Activated naive CD8-positive, alpha-beta T cell treated with anti-CD3 and anti-CD28 coated beads, Interleukin-2, amount 10 ng/mL, durations not matched to agents 7 days and 5 days (primary cell): ENCODE data around the gene MCF2L. TPM values are rescaled to one million over a fixed set of nuclear protein-coding genes. Genes with fewer than 3 reads are reported as not detected.

ENCODE experiments used
- ATAC-seq: fragments of 150-1000 bp; cut with Tn5 transposase; one replicate; pipeline ENCODE4 v1.10.0; 2021; ENCODE audit warnings: low read depth, moderate library complexity
- POLR2A ChIA-PET: fragments of 350-600 bp; sonication (Branson Sonifier 250); formaldehyde crosslinking; loops from one replicate; lab custom pipeline; 2021; ENCODE audit warnings: antibody characterized with exemption; lab: Charles Lee
- DNase-seq: peaks from one replicate; pipeline ENCODE4 v3.0.0; 2021
- H3K27ac Mint-ChIP-seq: one replicate; pipeline ENCODE4 v1.8.0; 2022; ENCODE audit warnings: mild to moderate bottlenecking, mixed read lengths
- H3K27me3 Mint-ChIP-seq: one replicate; pipeline ENCODE4 v1.8.0; 2022; ENCODE audit warnings: mild to moderate bottlenecking, moderate library complexity, mixed read lengths
- H3K36me3 Mint-ChIP-seq: one replicate; pipeline ENCODE4 v1.8.0; 2021; ENCODE audit warnings: mild to moderate bottlenecking, mixed read lengths
- H3K4me1 Mint-ChIP-seq: one replicate; pipeline ENCODE4 v1.8.0; 2021; ENCODE audit warnings: mixed read lengths
- H3K4me3 Mint-ChIP-seq: one replicate; pipeline ENCODE4 v1.8.0; 2022; ENCODE audit warnings: mild to moderate bottlenecking, moderate library complexity, mixed read lengths
- H3K9me3 Mint-ChIP-seq: one replicate; pipeline ENCODE4 v1.8.0; 2021; ENCODE audit warnings: mixed read lengths
- total RNA-seq, 2 experiments: library from RNA; stranded (reverse); gene quantifications; one replicate each; pipeline ENCODE4 v1.2.3, GENCODE V29; 2021

Gene MCF2L
- total RNA-seq, 2 experiments from 2014 or later: 9.3 to 11.5 TPM

DNA sequence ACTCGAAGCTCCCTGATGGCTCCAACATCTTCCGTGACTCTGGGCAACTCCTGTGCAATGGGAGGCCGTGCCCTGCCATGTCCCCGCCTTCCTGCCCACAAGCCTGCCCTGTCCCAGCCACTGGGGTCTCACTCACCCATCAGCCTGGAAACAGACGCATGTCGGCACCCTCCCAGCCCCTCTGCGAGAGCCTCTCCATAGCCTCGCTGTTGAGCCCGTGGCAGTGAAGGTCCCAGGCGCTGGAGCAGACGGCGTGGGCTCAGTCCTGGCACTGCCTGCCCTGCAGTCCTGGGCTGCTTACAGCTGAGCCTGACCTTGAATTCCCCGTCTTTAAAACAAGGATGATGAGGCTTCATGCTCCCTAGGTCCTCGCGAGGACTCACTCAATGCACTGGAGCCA, 37.0 kb downstream of the MCF2L start:
- no peak overlapping the region for H3K4me3 Mint-ChIP-seq
- ATAC-seq (no peak), DNase-seq (no peak)
- no peak overlapping the region for H3K27ac Mint-ChIP-seq
- H3K27me3 Mint-ChIP-seq: no peaks in the 10 kb centered on the region
- POLR2A ChIA-PET: no interaction called here
- peaks cover 2% of the 10 kb centered on the region for H3K36me3 Mint-ChIP-seq
- peaks cover 6% of the 10 kb centered on the region for H3K9me3 Mint-ChIP-seq
- H3K4me1 Mint-ChIP-seq: peaks cover 2% of the 10 kb centered on the region

DNA sequence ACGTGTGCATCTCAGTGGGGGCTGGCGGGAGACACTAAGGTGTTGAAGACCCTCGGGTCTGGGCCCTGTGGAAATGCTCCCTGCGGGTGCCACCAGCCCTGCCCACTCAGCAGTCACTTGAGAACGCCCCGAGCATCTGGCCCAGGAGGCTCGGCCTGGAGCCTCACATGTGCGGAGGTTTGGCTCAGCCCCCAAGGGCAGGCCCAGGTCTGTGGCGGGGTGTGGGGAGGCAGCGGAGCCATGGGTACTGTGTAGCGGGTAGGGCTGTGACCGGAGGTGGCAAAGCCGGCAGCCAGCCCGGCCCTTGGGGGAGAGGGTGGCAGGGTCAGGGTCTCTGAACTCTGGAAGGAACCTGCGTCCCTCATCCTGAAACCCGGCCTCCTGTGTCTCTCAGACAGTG, 37.6 kb downstream of the MCF2L start:
- Mint-ChIP-seq H3K27me3 (no peaks in the 10 kb centered on the region), H3K4me3 (no peak overlapping the region), H3K9me3 (peaks cover 10% of the 10 kb centered on the region), H3K36me3 (peaks cover 5% of the 10 kb centered on the region), H3K4me1 (peaks cover 5% of the 10 kb centered on the region), H3K27ac (no peak overlapping the region)
- POLR2A ChIA-PET: no interaction called here
- ATAC-seq (no peak), DNase-seq (no peak)

DNA sequence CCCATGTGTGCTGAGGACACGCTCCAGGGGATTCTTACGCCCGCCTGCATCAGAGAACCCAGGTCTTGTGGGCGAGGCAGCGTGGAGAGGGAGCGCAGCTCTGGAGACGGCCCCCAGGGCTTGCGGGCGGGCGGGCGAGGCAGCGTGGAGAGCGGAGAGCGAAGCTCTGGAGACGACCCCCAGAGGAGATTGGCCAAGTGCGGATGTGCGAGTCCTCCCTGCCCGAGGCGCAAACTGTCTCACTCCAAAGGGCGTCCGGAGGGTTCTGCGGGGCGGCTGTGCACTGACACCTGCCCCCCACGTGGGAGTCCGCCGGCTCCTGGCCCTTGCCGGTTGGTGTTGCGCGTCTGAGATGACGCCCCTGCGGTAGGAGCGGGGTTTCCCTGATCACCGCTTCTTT, 39.8 kb downstream of the MCF2L start:
- Mint-ChIP-seq H3K4me1 (peaks cover 5% of the 10 kb centered on the region), H3K36me3 (peaks cover 5% of the 10 kb centered on the region), H3K9me3 (peaks cover 10% of the 10 kb centered on the region), H3K27me3 (no peaks in the 10 kb centered on the region), H3K4me3 (no peak overlapping the region), H3K27ac (no peak overlapping the region)
- ATAC-seq: no peak
- POLR2A ChIA-PET: no interaction called here
- DNase-seq: no peak

DNA sequence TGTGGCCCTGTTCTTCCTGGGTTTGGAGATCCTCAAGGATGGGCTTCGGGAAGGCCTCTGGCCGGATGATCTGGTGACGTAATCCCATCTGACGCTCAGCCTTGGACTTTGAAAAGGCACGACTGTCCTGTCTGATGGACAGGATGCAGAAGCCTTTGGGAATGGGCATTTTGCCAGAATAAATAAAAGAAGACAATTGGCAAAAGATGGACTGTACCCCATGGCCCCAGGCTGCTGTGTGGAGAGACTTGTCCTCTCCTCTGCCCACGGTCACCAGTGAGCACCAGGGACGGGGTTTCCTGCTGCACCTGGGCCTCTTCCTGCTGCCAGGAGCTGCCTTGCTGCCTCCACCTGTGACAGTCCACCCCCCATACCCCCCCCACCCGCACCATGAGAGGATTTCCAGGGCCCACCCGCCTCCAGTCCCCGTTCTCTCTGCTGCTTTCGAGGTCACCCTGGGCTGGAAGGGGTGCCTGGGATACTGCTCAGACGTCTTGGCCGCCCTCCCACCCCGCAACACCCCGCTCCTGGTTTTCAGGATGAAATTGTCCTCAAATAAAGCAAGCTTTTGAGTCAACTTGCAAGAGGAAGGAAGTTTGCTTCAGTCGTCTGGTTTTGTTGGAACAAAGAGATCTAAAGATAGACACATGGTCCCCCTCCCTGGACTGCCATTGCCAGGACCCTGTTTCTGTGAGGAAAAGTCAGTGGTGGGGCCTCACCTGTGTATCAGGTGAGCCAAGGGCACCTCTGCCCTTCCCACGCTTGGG, 40.9 kb downstream of the MCF2L start:
- H3K36me3 Mint-ChIP-seq: peaks cover 5% of the 10 kb centered on the region

DNA sequence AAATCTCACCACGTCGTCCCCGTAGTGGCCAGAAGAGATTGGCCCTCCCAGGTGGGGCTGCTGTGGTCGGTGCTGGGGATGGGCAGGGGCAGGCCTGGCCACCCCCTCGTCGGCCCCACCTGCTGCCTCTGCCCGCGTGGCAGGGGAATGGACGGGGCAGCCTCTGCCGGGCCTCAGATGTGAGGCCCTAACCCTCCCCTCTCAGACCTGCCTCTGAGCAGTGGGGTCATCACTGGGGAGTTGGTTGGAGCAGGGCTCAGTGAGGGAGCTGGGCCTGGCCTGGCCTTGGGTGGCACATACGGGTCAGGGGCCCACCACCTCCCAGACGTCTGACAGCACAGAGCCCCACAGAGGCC, 41.5 kb downstream of the MCF2L start:
- peaks cover 3% of the 10 kb centered on the region for H3K4me1 Mint-ChIP-seq
- DNase-seq (no peak), ATAC-seq (no peak)
- H3K36me3 Mint-ChIP-seq: peaks cover 3% of the 10 kb centered on the region
- peaks cover 4% of the 10 kb centered on the region for H3K9me3 Mint-ChIP-seq
- POLR2A ChIA-PET: no interaction called here
- H3K27me3 Mint-ChIP-seq: no peaks in the 10 kb centered on the region
- H3K4me3 Mint-ChIP-seq: no peak overlapping the region
- H3K27ac Mint-ChIP-seq: no peak overlapping the region

More for the DNA sequence above, 40.9 kb downstream of the MCF2L start:
- Mint-ChIP-seq H3K27ac (no peak overlapping the region), H3K4me3 (no peak overlapping the region), H3K9me3 (peaks cover 4% of the 10 kb centered on the region), H3K4me1 (peaks cover 5% of the 10 kb centered on the region), H3K27me3 (no peaks in the 10 kb centered on the region)
- no peak for ATAC-seq
- POLR2A ChIA-PET: no interaction called here
- DNase-seq: no peak

DNA sequence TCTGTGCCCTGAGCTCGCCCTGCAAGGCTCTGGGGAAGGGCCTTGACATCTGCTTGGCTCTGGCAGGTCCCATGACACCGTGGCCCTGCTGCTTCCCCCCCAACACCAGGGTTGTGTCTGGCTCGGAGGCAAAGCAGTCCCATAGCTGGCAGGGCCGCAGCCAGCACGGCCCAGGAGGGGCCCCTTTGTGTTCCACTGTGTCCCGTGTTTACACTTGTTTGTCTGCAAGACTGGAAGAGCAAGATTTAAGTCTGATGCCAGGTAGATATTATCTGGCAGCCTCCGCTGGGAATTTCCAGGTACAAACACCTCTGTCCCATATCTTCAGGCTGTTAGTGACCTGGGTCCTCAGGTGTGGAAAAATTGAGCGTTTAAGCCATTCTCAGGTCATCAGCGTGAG, 44.3 kb downstream of the MCF2L start:
- no peak for ATAC-seq
- no peak for DNase-seq
- no peaks in the 10 kb centered on the region for H3K27me3 Mint-ChIP-seq
- POLR2A ChIA-PET: no interaction called here
- peaks cover 3% of the 10 kb centered on the region for H3K4me1 Mint-ChIP-seq
- peaks cover 3% of the 10 kb centered on the region for H3K36me3 Mint-ChIP-seq
- H3K9me3 Mint-ChIP-seq: peaks cover 4% of the 10 kb centered on the region
- no peak overlapping the region for H3K27ac Mint-ChIP-seq
- no peak overlapping the region for H3K4me3 Mint-ChIP-seq

DNA sequence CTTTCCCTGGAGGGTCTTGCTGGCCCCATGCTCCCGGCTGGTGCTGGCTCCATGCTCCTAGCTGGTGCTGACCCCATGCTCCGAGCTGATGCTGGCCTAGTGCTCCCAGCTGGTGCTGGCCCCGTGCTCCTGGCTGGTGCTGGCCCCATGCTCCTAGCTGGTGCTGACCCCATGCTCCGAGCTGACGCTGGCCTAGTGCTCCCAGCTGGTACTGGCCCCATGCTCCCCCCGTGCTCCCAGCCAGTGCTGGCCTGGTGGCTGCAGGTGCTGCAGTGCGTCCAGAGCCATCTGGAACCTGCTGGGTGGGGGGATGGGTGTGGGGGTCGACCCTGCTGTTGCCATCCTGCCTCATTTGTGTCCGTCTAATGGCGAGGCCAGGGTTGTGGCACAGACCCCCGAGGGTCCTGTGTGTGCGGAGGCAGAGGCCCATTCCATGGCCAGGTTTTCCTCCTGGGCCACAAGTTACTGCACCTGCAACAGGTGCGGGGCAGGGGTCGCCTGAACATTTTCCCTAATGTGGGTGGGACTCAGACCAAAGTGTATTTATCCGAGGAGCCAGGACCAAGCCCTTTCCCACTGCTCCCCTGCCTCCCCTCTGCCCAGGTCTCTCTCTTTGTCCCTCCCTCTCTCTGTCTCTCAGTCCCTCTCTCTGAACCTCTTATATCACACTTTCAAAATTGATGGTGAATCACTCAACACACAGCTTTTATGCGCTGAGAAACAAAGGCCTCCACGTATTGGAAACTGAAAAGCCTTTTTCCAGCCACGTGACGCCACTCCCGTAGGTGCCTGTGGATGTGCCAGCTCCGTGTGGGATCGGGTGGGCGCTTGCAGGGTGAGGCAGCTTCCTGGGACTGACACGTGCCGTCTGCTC, 45.1 kb downstream of the MCF2L start:
- ATAC-seq (no peak), DNase-seq (no peak)
- Mint-ChIP-seq H3K9me3 (peaks cover 4% of the 10 kb centered on the region), H3K36me3 (peaks cover 3% of the 10 kb centered on the region), H3K27ac (no peak overlapping the region), H3K4me3 (no peak overlapping the region), H3K27me3 (no peaks in the 10 kb centered on the region), H3K4me1 (peaks cover 3% of the 10 kb centered on the region)
- POLR2A ChIA-PET: no interaction called here

DNA sequence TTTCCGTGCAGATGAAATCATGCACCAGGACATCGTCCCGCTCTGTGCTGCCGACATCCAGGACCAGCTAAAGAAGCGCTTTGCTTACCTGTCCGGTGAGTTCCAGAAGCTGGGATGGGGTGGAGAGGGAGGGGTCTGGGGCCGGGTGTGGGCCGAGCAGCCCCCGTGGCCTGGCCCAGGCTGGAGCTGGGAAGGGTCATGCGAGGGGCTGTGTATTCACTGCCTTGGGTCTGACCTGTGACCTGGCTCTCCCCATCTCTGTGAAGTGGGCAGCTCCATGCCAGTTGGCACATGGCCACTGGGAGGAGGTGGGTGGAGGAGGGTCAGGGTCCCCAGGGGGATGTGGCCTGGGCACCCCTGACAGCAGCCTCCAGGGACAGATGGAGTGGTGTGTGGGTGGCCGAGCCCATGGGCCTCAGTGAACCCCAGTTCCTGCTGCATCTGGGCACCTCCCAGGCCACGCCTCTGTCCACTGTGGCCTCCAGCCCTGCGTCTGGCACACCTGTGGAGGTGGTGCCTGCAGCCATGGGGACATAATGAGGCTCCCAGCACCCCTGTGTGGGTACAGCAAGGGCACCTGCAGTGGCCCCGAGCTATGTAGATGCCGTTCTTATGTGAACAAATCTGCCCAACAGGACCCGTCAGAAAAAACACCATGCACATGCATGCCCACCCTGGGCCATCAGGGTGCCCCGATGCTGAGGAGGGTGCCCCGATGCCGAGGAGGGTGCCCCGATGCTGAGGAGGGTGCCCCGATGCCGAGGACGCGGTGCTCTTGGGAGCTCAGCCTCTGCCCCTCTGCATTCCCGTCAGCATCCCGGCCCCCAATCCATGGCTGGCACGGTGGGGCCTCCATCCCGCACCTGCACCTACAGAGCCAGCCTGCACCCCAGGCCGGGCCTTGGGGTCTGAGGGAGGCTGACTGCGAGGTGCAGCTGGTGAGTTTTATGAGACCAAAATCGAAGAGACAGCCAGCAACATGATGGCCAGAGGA, 46.0 kb downstream of the MCF2L start:
- Mint-ChIP-seq H3K27ac (no peak overlapping the region), H3K9me3 (peaks cover 4% of the 10 kb centered on the region), H3K4me1 (peaks cover 3% of the 10 kb centered on the region), H3K27me3 (no peaks in the 10 kb centered on the region), H3K36me3 (peaks cover 3% of the 10 kb centered on the region), H3K4me3 (no peak overlapping the region)
- ATAC-seq (no peak), DNase-seq (no peak)
- POLR2A ChIA-PET: no interaction called here

DNA sequence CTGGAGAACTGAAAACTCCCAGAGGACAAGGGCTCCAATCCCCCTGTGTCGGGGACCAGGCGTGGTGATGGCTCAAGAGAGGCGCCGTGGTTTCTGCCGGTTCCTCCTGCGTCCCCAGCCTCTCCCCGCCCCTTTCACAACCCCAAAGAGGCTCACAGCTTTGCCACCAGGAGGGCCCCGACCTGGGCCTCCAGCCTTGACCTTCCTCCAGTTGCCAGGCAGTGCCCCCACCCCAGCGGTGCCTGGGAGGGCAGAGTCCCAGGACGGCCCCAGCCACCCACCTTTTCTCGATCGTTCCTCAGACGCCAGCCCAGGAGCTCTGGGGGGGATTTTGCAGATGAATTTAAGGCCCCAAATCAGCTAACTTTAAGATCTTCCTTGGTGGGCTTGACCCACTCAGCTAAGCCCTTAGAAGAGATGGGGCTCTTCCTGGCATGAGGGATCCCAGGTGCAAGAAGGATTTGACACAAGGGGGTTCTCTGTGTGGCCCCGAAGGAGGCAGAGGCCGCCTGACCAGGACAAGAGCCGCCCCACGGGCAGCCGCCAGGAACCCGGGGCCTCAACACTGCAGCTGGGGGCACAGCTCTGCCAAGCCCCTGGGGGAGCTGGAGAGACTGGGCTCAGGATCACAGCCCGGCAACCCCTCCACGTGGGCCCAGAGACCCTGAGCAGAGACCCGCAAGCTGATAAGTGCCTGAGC, 47.0 kb downstream of the MCF2L start:
- H3K9me3 Mint-ChIP-seq: peaks cover 7% of the 10 kb centered on the region
- no peak overlapping the region for H3K27ac Mint-ChIP-seq
- H3K4me1 Mint-ChIP-seq: peaks cover 9% of the 10 kb centered on the region
- POLR2A ChIA-PET: no interaction called here
- no peaks in the 10 kb centered on the region for H3K27me3 Mint-ChIP-seq
- no peak for ATAC-seq
- no peak overlapping the region for H3K4me3 Mint-ChIP-seq
- DNase-seq: no peak
- peaks cover 3% of the 10 kb centered on the region for H3K36me3 Mint-ChIP-seq

DNA sequence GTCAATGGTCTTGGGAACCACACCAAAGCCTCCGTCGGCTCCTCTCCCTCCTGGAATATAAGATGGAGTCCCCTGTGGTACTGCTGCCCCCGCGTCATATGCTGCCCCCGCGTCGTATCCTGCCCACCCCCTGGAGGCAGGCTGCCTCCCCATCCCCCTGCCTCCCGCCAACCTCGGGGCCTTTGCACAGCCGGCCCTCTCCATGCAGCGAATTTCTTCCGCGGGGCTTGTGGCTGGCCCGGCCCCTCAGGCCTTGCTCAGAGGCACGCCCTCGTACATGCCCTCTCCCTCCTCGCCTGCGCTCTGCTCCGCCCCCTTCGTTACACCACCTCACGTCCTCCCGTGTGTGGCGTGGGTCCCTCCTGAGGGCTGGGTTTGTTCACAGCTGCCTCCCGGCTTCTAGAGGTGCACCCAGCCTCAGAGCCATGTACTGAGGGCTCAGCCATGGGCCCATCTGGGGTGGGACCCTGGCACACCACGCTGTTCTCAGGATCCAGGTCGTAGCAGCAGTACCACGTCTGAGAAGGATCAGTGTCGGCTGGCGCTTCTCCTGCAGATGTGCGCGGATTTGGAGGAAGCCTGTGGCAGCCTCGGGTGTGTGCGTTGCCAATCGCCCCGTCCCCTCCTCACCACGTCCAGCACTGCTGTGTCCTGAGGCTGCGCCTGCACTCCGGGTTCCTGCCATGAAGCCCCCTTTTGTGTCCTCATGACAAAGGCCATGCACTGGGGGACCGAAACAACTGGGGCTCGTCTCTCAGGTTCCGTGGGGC, 47.7 kb downstream of the MCF2L start:
- no peak overlapping the region for H3K27ac Mint-ChIP-seq
- no peak overlapping the region for H3K4me3 Mint-ChIP-seq
- H3K27me3 Mint-ChIP-seq: no peaks in the 10 kb centered on the region
- no peak for DNase-seq
- peaks cover 3% of the 10 kb centered on the region for H3K9me3 Mint-ChIP-seq
- no peaks in the 10 kb centered on the region for H3K36me3 Mint-ChIP-seq
- POLR2A ChIA-PET: no interaction called here
- ATAC-seq: no peak
- H3K4me1 Mint-ChIP-seq: peaks cover 7% of the 10 kb centered on the region

DNA sequence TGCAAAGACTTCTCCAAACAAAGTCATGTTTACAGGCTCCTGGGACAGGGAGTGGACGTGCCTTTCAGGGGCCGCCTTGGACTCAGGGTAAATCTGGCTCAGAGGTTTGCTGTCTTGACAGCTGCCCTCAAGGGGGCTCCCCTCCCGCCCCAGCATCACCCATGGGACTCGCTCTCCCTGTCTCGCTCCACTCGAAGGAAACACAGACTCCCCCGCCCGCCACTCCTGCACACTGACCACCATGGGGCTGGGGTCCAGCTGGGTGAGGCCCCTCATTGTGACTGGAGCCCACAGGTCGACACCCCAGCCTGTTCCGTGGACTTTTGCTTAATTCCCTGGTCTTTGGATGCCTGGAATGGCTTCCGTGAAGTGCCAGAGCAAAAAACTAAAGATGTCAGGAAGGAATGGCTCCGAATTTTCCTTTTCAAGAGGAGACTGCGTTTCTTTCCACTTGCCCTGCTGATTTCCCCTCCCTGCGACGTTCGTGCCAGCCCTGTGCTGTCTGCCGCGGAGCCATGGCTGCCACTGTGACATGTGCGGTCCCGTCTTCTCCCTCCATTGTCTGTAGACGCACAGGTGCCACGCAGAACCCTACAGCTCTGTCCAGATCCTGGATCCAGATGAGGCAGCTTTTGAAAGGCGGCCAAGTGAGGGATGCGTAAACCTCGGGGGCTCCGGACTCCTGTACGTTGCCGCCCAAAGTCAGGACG, 48.6 kb downstream of the MCF2L start:
- Mint-ChIP-seq H3K9me3 (peaks cover 3% of the 10 kb centered on the region), H3K4me1 (peaks cover 7% of the 10 kb centered on the region), H3K36me3 (no peaks in the 10 kb centered on the region), H3K4me3 (no peak overlapping the region), H3K27ac (no peak overlapping the region), H3K27me3 (no peaks in the 10 kb centered on the region)
- no peak for DNase-seq
- POLR2A ChIA-PET: no interaction called here
- ATAC-seq: no peak
